CMK (cell line): ENCODE results near the gene ANO7.

Experiments
- DNase-seq: peaks from one replicate; pipeline ENCODE4 v3.0.0-alpha.2; 2010; ENCODE audit warnings: low read depth

ANO7 gene

GRCh38 chr2:241158546-241158900 lies 30.0 kb upstream of the ANO7 start:
- no peak for DNase-seq

GRCh38 chr2:241159116-241159515 lies 29.4 kb upstream of the ANO7 start:
- no peak for DNase-seq

- DNase-seq = no peak
Measured at GRCh38 chr2:241160318-241160717, 28.2 kb upstream of the ANO7 start.

GRCh38 chr2:241161646-241162281 lies 26.7 kb upstream of the ANO7 start:
- no peak for DNase-seq

GRCh38 chr2:241163601-241164118 lies 24.8 kb upstream of the ANO7 start:
- no peak for DNase-seq

GRCh38 chr2:241168366-241168765 lies 20.1 kb upstream of the ANO7 start:
- DNase-seq = no peak

GRCh38 chr2:241173557-241173956 lies 14.9 kb upstream of the ANO7 start:
- no peak for DNase-seq

GRCh38 chr2:241177526-241178334 lies 10.7 kb upstream of the ANO7 start:
- no peak for DNase-seq

- no peak for DNase-seq
Measured at GRCh38 chr2:241178961-241179360, 9.5 kb upstream of the ANO7 start.

GRCh38 chr2:241179899-241180298 lies 8.6 kb upstream of the ANO7 start:
- DNase-seq = no peak

GRCh38 chr2:241180495-241180894 lies 8.0 kb upstream of the ANO7 start:
- DNase-seq = no peak

GRCh38 chr2:241182126-241182525 lies 6.4 kb upstream of the ANO7 start:
- DNase-seq = no peak

- no peak for DNase-seq
Measured at GRCh38 chr2:241182531-241183133, 5.8 kb upstream of the ANO7 start.

- no peak for DNase-seq
Measured at GRCh38 chr2:241183221-241183620, 5.3 kb upstream of the ANO7 start.

- DNase-seq = no peak
Measured at GRCh38 chr2:241184901-241185300, 3.6 kb upstream of the ANO7 start.

GRCh38 chr2:241185961-241186360 lies 2.5 kb upstream of the ANO7 start:
- DNase-seq = no peak

GRCh38 chr2:241187101-241187917 lies 1.2 kb upstream of the ANO7 start:
- peak; percentile 9 for DNase-seq

- DNase-seq = no peak
Measured at GRCh38 chr2:241187918-241188234, 601 bp upstream of the ANO7 start.

GRCh38 chr2:241189093-241189855 lies 797 bp downstream of the ANO7 start:
- DNase-seq = no peak

GRCh38 chr2:241189856-241190201 lies 1.4 kb downstream of the ANO7 start:
- DNase-seq = no peak

GRCh38 chr2:241190291-241190981 lies 2.0 kb downstream of the ANO7 start:
- DNase-seq = no peak
